ENCODE results near the gene GAN.
A peak's percentile ranks its signal among the peaks of the same experiment; 100 is the strongest.

GAN gene, protein sequence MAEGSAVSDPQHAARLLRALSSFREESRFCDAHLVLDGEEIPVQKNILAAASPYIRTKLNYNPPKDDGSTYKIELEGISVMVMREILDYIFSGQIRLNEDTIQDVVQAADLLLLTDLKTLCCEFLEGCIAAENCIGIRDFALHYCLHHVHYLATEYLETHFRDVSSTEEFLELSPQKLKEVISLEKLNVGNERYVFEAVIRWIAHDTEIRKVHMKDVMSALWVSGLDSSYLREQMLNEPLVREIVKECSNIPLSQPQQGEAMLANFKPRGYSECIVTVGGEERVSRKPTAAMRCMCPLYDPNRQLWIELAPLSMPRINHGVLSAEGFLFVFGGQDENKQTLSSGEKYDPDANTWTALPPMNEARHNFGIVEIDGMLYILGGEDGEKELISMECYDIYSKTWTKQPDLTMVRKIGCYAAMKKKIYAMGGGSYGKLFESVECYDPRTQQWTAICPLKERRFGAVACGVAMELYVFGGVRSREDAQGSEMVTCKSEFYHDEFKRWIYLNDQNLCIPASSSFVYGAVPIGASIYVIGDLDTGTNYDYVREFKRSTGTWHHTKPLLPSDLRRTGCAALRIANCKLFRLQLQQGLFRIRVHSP

DNA sequence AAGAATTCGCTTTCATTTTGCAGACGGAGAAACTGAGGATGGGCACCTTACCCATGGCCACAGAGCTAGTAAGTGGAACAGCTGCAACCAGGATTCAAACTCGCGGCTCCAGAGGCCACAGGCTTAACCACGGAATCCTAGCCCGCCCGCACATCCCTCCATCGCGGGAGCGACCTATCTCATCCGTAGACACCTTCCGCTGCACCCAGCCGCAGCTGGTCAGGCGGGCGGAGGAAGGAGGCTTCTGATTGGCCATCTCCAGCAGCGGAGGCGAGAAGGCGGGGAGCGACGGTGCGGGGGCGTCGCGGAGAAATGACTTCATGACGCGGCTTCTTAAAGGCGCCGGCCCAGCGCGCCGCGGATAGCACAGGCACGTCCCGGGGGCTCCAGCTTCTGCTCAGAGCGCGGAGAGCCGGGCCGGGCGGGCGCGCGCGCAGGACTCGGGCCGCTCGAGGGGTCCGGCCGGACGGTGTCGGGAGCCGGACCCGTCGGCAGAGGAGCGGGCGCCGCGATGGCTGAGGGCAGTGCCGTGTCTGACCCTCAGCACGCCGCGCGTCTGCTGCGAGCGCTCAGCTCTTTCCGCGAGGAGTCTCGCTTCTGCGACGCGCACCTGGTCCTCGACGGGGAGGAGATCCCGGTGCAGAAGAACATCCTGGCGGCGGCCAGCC, at the start of gene GAN:
Gene GAN, plus strand, starts transcription at position 360 of the 668 bp plus-strand sequence. Its CDS starts 152 bp downstream, at position 512.
- Histone ChIP-seq H3K36me3 (ENCODE audit: control insufficient read depth, insufficient read depth, low read length) (no peaks in the 10 kb centered on the region), H3K9me3 (ENCODE audit: control insufficient read depth, low read length) (no peaks in the 10 kb centered on the region), H3K9ac (ENCODE audit: low read length) (peak within 1 kb of the TSS; percentile 70), H3K4me1 (ENCODE audit: control insufficient read depth, insufficient read depth, low read length) (peaks cover 11% of the 10 kb centered on the region), H3K27me3 (ENCODE audit: control insufficient read depth, insufficient read depth, low read length) (no peaks in the 10 kb centered on the region), H3K4me3 (ENCODE audit: low read length) (peak within 1 kb of the TSS; percentile 45)

DNA sequence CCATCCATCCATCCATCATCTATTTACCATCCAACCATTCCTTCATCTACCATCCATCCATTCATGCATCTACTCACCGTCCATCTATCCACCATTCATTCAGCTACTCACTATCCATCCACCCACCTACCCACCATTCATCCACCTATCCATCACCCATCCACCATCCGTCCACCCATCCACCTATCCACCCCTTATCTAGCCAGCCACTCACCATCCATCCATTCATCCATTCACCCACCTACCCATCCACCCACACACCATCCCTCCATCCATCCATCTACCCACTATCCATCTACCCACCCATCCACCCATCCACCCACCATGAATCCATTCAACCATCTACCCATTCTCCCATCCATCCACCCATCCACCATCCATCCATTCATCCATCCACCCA, 49.7 kb upstream of the GAN start:
- no peak overlapping the region for H3K9ac ChIP-seq (ENCODE audit: low read length)
- no peak overlapping the region for H3K4me3 ChIP-seq (ENCODE audit: low read length)
- H3K27me3 ChIP-seq (ENCODE audit: control insufficient read depth, insufficient read depth, low read length): no peaks in the 10 kb centered on the region

DNA sequence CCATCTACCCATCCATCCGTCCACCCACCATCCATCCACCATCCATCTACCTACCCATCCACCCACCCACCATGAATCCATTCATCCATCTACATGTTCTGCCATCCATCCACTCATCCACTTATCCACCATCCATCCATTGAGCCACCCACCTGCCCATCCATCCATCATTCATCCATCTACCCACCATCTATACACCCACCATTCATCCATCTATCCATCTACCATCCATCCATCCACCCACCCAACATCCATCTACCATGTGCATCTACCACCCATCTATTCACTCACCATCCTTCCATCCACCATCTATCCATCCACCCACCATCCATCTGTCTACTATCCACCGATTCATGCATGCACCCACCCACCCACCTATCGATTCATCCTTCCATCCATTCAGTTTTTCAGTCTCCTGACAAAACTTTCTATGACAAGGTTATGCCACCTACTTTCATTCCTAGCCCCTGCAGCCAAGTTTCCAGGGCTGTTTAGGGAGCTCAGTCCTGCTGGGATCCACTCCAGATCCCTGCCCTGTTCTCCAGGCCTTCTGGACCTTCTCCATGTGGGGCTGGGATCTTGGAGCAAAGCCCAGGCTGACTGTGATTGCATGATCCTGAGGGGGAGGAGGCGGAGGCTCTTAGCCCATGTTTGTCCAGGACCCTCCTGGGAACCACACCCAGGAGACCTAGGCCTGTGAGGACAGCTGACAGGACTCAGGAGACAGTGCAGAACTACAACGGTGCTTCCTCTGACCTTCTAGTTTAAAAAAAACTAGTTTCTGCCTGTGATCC, 48.9 kb upstream of the GAN start:
- Histone ChIP-seq H3K4me3 (ENCODE audit: low read length) (no peak overlapping the region), H3K36me3 (ENCODE audit: control insufficient read depth, insufficient read depth, low read length) (no peaks in the 10 kb centered on the region), H3K9me3 (ENCODE audit: control insufficient read depth, low read length) (no peaks in the 10 kb centered on the region), H3K9ac (ENCODE audit: low read length) (peak overlapping the region; percentile 38), H3K4me1 (ENCODE audit: control insufficient read depth, insufficient read depth, low read length) (peaks cover 27% of the 10 kb centered on the region), H3K27me3 (ENCODE audit: control insufficient read depth, insufficient read depth, low read length) (no peaks in the 10 kb centered on the region)

More for the DNA sequence above, 49.7 kb upstream of the GAN start:
- H3K4me1 ChIP-seq (ENCODE audit: control insufficient read depth, insufficient read depth, low read length): peaks cover 27% of the 10 kb centered on the region
- H3K36me3 ChIP-seq (ENCODE audit: control insufficient read depth, insufficient read depth, low read length): no peaks in the 10 kb centered on the region
- H3K9me3 ChIP-seq (ENCODE audit: control insufficient read depth, low read length): no peaks in the 10 kb centered on the region

DNA sequence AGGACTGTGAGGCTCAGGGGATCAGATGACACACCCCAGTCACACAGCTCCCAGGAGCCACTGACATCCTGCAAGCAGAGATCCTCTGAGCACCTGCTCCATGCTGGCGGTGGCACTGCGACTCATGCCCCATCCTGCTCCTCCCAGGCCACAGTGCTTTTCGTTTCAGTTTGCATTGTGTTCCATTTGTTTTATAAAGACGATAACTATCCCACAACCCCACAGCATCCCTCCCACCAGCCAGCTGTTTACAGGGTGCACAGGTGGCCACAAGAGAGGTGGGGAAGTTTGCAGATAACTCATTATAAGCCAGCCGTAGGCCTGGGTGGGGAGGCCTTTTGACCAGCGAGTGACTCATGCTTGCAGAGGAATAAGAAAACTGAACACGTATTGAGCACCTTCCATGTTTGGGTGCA, 48.1 kb upstream of the GAN start:
- Histone ChIP-seq H3K9ac (ENCODE audit: low read length) (peak overlapping the region; percentile 38), H3K4me3 (ENCODE audit: low read length) (no peak overlapping the region), H3K36me3 (ENCODE audit: control insufficient read depth, insufficient read depth, low read length) (no peaks in the 10 kb centered on the region), H3K4me1 (ENCODE audit: control insufficient read depth, insufficient read depth, low read length) (peaks cover 27% of the 10 kb centered on the region), H3K27me3 (ENCODE audit: control insufficient read depth, insufficient read depth, low read length) (no peaks in the 10 kb centered on the region), H3K9me3 (ENCODE audit: control insufficient read depth, low read length) (no peaks in the 10 kb centered on the region)

DNA sequence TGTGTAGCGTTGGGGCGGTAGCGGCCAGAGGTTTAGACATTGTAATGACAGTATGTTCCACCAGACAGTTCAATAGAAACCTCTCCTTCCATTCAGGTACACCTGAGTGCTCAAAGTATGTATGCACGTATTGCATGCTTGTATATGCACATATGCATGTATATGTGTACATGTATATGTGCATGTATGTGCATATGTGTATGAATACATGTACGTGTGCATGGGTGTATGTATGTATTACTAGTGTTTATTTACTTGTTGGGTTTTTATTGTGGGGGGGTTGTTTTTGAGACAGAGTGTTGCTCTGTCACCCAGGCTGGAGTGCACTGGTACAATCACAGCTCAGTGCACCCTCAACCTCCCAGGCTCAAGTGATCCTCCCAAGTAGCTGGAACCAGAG, 46.3 kb upstream of the GAN start:
- Histone ChIP-seq H3K27me3 (ENCODE audit: control insufficient read depth, insufficient read depth, low read length) (no peaks in the 10 kb centered on the region), H3K4me1 (ENCODE audit: control insufficient read depth, insufficient read depth, low read length) (peaks cover 33% of the 10 kb centered on the region)

DNA sequence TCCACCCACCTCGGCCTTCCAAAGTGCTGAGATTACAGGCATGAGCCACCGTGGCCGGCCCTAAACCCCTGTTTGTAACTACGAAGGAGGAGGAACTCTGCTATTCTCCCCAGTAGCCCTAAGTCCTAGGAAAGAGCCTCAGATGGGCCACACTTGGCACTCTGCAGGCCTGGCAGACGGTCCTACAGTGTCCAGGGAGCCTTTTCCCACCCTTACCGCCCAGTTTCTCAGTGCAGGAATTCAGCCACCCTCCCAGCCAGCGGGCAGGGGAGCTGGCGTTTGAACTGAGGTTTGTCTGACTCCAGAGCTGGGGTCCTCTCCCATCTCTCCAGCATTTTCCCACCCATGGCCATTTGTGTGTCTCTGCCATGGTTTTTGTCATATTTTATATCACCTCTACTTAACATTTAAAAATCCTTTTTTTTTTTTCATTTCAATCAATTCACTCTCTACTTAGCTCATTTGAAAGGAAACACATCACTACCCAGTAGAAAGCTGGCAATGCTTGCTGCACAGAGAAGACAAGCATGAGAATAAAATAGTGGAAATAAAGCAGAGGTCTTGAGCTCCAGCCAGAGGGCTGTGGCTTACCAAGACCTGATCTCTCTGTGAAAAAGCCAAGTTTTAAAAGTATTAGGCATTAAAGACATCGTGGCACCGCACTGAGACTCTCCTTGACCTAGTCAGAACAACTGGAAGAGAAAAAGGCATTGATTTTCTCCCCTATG, 41.4 kb upstream of the GAN start:
- H3K36me3 ChIP-seq (ENCODE audit: control insufficient read depth, insufficient read depth, low read length): no peaks in the 10 kb centered on the region
- H3K27me3 ChIP-seq (ENCODE audit: control insufficient read depth, insufficient read depth, low read length): no peaks in the 10 kb centered on the region
- H3K9ac ChIP-seq (ENCODE audit: low read length): peak overlapping the region; percentile 10
- H3K4me1 ChIP-seq (ENCODE audit: control insufficient read depth, insufficient read depth, low read length): peaks cover 53% of the 10 kb centered on the region
- H3K9me3 ChIP-seq (ENCODE audit: control insufficient read depth, low read length): no peaks in the 10 kb centered on the region
- H3K4me3 ChIP-seq (ENCODE audit: low read length): no peak overlapping the region

More for the DNA sequence above, 46.3 kb upstream of the GAN start:
- Histone ChIP-seq H3K9ac (ENCODE audit: low read length) (no peak overlapping the region), H3K9me3 (ENCODE audit: control insufficient read depth, low read length) (no peaks in the 10 kb centered on the region), H3K36me3 (ENCODE audit: control insufficient read depth, insufficient read depth, low read length) (no peaks in the 10 kb centered on the region), H3K4me3 (ENCODE audit: low read length) (no peak overlapping the region)

DNA sequence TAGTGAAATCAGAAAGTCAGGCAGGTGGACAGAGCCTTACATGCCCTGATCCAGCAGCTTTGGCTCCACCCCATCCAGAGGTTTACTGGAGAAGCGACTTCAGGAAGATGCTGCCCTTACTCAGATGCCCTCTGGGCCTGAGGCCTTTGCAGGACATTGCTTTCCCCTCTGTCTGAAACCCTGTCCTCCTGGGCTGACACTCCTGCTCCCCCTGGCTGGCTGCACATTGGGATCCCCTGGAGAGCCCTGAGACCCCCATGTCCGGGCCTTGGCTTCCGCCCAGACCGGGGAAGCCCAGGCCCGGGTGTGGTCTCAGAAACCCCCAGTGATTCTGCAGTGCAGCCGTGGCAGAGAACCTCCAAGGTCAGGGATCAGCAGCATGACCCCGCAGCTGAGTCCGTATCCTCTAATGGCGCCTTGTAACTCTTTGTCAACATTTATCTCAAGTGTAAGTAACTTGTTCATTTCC, 39.7 kb upstream of the GAN start:
- Histone ChIP-seq H3K9ac (ENCODE audit: low read length) (peak overlapping the region; percentile 11), H3K4me1 (ENCODE audit: control insufficient read depth, insufficient read depth, low read length) (peaks cover 57% of the 10 kb centered on the region), H3K36me3 (ENCODE audit: control insufficient read depth, insufficient read depth, low read length) (no peaks in the 10 kb centered on the region)

DNA sequence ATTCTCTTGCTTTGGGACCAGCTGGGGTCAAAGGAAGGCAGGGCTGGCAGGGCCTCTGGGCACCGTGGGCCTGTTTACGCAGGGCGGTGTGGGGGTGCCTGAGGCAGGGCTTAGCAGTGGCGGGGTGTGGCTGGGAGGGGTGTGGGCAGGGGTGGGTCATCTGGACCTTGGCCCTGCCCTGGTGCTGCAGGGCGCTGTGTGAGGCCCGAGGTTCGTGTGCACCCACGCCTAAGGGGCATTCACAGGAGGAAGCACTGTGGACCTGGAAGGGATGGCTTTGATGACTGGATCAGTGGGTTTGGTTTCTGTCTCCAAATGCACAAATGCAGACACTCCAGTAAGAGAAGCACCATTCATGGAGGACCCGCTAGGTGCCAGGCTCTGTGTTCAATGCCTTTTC, 39.0 kb upstream of the GAN start:
- H3K9ac ChIP-seq (ENCODE audit: low read length): peak overlapping the region; percentile 57
- no peak overlapping the region for H3K4me3 ChIP-seq (ENCODE audit: low read length)
- peaks cover 57% of the 10 kb centered on the region for H3K4me1 ChIP-seq (ENCODE audit: control insufficient read depth, insufficient read depth, low read length)
- H3K9me3 ChIP-seq (ENCODE audit: control insufficient read depth, low read length): no peaks in the 10 kb centered on the region
- H3K36me3 ChIP-seq (ENCODE audit: control insufficient read depth, insufficient read depth, low read length): no peaks in the 10 kb centered on the region
- H3K27me3 ChIP-seq (ENCODE audit: control insufficient read depth, insufficient read depth, low read length): no peaks in the 10 kb centered on the region

More for the DNA sequence above, 39.7 kb upstream of the GAN start:
- no peaks in the 10 kb centered on the region for H3K9me3 ChIP-seq (ENCODE audit: control insufficient read depth, low read length)
- no peaks in the 10 kb centered on the region for H3K27me3 ChIP-seq (ENCODE audit: control insufficient read depth, insufficient read depth, low read length)
- H3K4me3 ChIP-seq (ENCODE audit: low read length): no peak overlapping the region

DNA sequence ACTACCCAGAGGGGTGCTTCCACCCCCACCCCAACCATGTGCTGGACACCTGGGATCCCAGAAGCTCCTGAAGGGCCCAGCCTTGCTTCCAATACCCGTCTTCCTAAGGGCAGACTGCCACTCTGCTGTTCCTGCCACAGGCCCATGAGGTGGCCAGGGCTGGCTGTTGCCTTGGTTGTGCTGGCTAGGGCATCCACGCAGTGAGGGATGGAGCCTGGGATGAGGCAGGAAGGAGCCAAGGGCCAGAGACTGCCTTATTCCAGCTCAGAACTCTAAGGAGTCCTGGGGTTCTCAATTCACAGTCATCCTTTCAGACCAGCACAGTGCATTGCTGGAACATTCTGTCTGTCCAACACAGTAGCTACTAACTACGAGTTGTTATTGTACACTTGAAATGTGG, 38.4 kb upstream of the GAN start:
- H3K27me3 ChIP-seq (ENCODE audit: control insufficient read depth, insufficient read depth, low read length): no peaks in the 10 kb centered on the region
- peaks cover 57% of the 10 kb centered on the region for H3K4me1 ChIP-seq (ENCODE audit: control insufficient read depth, insufficient read depth, low read length)
- no peak overlapping the region for H3K4me3 ChIP-seq (ENCODE audit: low read length)
- H3K9ac ChIP-seq (ENCODE audit: low read length): peak overlapping the region; percentile 57
- H3K36me3 ChIP-seq (ENCODE audit: control insufficient read depth, insufficient read depth, low read length): no peaks in the 10 kb centered on the region
- no peaks in the 10 kb centered on the region for H3K9me3 ChIP-seq (ENCODE audit: control insufficient read depth, low read length)

DNA sequence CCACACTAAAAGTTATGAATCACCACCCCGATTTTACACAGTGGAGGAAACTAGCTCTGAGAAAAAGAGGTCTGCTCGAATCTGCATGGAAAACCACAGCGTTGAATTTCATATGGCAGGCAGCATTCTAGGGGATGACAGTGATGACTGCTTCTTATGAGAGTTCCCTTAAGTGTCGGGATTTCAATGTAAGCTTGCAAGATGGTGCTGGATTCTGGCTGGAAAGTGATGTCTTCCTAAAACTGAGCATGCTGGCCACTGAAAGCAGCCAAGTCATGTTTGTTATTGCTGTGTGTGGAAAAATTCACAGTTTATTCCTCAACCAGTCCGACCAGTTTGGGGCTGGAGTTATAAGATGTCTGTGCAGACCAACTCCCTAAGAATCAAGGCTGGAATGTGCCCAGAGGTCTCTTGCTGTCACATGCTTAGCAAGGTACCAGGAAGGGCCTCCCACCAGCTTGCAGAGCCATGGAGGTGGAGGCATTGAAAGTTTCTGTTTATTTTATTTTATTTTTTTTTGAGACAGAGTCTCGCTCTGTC, 37.2 kb upstream of the GAN start:
- Histone ChIP-seq H3K36me3 (ENCODE audit: control insufficient read depth, insufficient read depth, low read length) (no peaks in the 10 kb centered on the region), H3K9me3 (ENCODE audit: control insufficient read depth, low read length) (no peaks in the 10 kb centered on the region), H3K4me1 (ENCODE audit: control insufficient read depth, insufficient read depth, low read length) (peaks cover 57% of the 10 kb centered on the region), H3K4me3 (ENCODE audit: low read length) (no peak overlapping the region), H3K9ac (ENCODE audit: low read length) (no peak overlapping the region), H3K27me3 (ENCODE audit: control insufficient read depth, insufficient read depth, low read length) (no peaks in the 10 kb centered on the region)

DNA sequence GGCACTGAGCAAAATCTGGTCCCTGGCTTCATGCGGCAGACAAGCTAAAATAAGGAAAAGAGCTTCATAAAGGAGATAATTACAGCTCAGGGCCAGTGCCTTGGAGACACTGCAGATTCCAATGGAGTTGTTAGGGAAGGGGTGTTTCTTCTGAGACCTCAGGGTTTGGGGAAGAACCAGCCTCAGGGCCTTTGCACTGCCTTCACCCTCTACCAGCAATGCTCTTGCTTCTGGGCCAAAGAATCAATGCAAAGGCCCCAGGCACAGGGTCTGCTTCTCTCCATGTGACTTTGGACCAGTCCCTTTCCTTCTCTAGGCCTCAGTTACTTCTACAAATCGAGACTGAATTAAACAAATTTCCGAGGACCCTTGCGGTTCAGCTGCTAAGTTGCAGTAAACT, 36.2 kb upstream of the GAN start:
- H3K36me3 ChIP-seq (ENCODE audit: control insufficient read depth, insufficient read depth, low read length): no peaks in the 10 kb centered on the region
- peaks cover 51% of the 10 kb centered on the region for H3K4me1 ChIP-seq (ENCODE audit: control insufficient read depth, insufficient read depth, low read length)
- no peak overlapping the region for H3K4me3 ChIP-seq (ENCODE audit: low read length)
- H3K9me3 ChIP-seq (ENCODE audit: control insufficient read depth, low read length): no peaks in the 10 kb centered on the region
- no peaks in the 10 kb centered on the region for H3K27me3 ChIP-seq (ENCODE audit: control insufficient read depth, insufficient read depth, low read length)
- H3K9ac ChIP-seq (ENCODE audit: low read length): no peak overlapping the region

All from mucosa of stomach (tissue), 1 donor.